ENCODE data around the gene HGF.

GRCh38 chr7:81744389-81744788 is 25.5 kb downstream of the HGF start:
- TF ChIP-seq, protein P1, sequence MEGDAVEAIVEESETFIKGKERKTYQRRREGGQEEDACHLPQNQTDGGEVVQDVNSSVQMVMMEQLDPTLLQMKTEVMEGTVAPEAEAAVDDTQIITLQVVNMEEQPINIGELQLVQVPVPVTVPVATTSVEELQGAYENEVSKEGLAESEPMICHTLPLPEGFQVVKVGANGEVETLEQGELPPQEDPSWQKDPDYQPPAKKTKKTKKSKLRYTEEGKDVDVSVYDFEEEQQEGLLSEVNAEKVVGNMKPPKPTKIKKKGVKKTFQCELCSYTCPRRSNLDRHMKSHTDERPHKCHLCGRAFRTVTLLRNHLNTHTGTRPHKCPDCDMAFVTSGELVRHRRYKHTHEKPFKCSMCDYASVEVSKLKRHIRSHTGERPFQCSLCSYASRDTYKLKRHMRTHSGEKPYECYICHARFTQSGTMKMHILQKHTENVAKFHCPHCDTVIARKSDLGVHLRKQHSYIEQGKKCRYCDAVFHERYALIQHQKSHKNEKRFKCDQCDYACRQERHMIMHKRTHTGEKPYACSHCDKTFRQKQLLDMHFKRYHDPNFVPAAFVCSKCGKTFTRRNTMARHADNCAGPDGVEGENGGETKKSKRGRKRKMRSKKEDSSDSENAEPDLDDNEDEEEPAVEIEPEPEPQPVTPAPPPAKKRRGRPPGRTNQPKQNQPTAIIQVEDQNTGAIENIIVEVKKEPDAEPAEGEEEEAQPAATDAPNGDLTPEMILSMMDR (IDR thresholded peaks at IDR 0.05): no peak
- no peak for TF ChIP-seq EP300 (IDR thresholded peaks at IDR 0.05)

Data from stomach (tissue), 4 donors.